WTC11 (cell line): Measurements from ENCODE around the gene ANO9.

Source experiments
- ZBTB21 ChIP-seq: sonication (generic); formaldehyde crosslinking; IDR thresholded peaks from 2 replicates; pipeline ENCODE4 v1.8.1; 2023; ENCODE audit warnings: mild to moderate bottlenecking, missing genetic modification reagents, borderline replicate concordance
- TF ChIP-seq, protein P1 (sequence below): fragments of 200-600 bp; IDR thresholded peaks from 2 replicates; pipeline ENCODE4 v1.8.0; 2022; ENCODE audit warnings: antibody characterized with exemption
- TF ChIP-seq, protein P2 (sequence below): sonication (generic); formaldehyde crosslinking; IDR thresholded peaks from 2 replicates; pipeline ENCODE4 v1.8.1; 2022; ENCODE audit warnings: mild to moderate bottlenecking, missing genetic modification reagents, moderate library complexity, borderline replicate concordance
- TF ChIP-seq, protein P3 (sequence below): sonication (generic); formaldehyde crosslinking; conservative IDR thresholded peaks from 2 replicates; pipeline ENCODE4 v1.8.1; 2022; ENCODE audit warnings: mild to moderate bottlenecking, missing genetic modification reagents
- TF ChIP-seq, protein P4 (sequence below): sonication (generic); formaldehyde crosslinking; IDR thresholded peaks from 2 replicates; pipeline ENCODE4 v1.8.0; 2022; ENCODE audit warnings: mild to moderate bottlenecking, missing genetic modification reagents

GRCh38 chr11:469684-470560, 28.1 kb upstream of the ANO9 start:
- TF ChIP-seq, protein P1, sequence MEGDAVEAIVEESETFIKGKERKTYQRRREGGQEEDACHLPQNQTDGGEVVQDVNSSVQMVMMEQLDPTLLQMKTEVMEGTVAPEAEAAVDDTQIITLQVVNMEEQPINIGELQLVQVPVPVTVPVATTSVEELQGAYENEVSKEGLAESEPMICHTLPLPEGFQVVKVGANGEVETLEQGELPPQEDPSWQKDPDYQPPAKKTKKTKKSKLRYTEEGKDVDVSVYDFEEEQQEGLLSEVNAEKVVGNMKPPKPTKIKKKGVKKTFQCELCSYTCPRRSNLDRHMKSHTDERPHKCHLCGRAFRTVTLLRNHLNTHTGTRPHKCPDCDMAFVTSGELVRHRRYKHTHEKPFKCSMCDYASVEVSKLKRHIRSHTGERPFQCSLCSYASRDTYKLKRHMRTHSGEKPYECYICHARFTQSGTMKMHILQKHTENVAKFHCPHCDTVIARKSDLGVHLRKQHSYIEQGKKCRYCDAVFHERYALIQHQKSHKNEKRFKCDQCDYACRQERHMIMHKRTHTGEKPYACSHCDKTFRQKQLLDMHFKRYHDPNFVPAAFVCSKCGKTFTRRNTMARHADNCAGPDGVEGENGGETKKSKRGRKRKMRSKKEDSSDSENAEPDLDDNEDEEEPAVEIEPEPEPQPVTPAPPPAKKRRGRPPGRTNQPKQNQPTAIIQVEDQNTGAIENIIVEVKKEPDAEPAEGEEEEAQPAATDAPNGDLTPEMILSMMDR, result no peak
- TF ChIP-seq, protein P2, sequence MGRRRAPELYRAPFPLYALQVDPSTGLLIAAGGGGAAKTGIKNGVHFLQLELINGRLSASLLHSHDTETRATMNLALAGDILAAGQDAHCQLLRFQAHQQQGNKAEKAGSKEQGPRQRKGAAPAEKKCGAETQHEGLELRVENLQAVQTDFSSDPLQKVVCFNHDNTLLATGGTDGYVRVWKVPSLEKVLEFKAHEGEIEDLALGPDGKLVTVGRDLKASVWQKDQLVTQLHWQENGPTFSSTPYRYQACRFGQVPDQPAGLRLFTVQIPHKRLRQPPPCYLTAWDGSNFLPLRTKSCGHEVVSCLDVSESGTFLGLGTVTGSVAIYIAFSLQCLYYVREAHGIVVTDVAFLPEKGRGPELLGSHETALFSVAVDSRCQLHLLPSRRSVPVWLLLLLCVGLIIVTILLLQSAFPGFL (CRISPR knock-in tag), result no peak
- TF ChIP-seq, protein P3, sequence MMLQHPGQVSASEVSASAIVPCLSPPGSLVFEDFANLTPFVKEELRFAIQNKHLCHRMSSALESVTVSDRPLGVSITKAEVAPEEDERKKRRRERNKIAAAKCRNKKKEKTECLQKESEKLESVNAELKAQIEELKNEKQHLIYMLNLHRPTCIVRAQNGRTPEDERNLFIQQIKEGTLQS, result no peak
- TF ChIP-seq, protein P4, sequence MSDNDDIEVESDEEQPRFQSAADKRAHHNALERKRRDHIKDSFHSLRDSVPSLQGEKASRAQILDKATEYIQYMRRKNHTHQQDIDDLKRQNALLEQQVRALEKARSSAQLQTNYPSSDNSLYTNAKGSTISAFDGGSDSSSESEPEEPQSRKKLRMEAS (CRISPR knock-in tag), result no peak
- TF ChIP-seq ZBTB21, result no peak
